ENCODE data around the gene CASTOR1. TPM values are rescaled to one million over a fixed set of nuclear protein-coding genes. Genes with fewer than 3 reads are reported as not detected.

CASTOR1 gene
- total RNA-seq, 1 experiment from 2014 or later = 16.0 TPM

- H3K4me3 Mint-ChIP-seq = no peak overlapping the region
- ATAC-seq = no peak
- H3K9me3 Mint-ChIP-seq = no peaks in the 10 kb centered on the region
- TF ChIP-seq ZNF281 (CRISPR knock-in tag; IDR thresholded peaks at IDR 0.05) = no peak
- TF ChIP-seq ZNF317 (CRISPR knock-in tag; IDR thresholded peaks at IDR 0.05; ENCODE audit: borderline replicate concordance, low read depth) = no peak
- TF ChIP-seq NR3C1 (CRISPR knock-in tag; conservative IDR thresholded peaks at IDR 0.05; ENCODE audit: low read depth) = no peak
- TF ChIP-seq STAT6 (CRISPR knock-in tag; conservative IDR thresholded peaks at IDR 0.05; ENCODE audit: low read depth) = no peak
- no peak for TF ChIP-seq JAZF1 (CRISPR knock-in tag; IDR thresholded peaks at IDR 0.05)
- no peak for TF ChIP-seq ZNF671 (CRISPR knock-in tag; IDR thresholded peaks at IDR 0.05)
- TF ChIP-seq, protein P1, sequence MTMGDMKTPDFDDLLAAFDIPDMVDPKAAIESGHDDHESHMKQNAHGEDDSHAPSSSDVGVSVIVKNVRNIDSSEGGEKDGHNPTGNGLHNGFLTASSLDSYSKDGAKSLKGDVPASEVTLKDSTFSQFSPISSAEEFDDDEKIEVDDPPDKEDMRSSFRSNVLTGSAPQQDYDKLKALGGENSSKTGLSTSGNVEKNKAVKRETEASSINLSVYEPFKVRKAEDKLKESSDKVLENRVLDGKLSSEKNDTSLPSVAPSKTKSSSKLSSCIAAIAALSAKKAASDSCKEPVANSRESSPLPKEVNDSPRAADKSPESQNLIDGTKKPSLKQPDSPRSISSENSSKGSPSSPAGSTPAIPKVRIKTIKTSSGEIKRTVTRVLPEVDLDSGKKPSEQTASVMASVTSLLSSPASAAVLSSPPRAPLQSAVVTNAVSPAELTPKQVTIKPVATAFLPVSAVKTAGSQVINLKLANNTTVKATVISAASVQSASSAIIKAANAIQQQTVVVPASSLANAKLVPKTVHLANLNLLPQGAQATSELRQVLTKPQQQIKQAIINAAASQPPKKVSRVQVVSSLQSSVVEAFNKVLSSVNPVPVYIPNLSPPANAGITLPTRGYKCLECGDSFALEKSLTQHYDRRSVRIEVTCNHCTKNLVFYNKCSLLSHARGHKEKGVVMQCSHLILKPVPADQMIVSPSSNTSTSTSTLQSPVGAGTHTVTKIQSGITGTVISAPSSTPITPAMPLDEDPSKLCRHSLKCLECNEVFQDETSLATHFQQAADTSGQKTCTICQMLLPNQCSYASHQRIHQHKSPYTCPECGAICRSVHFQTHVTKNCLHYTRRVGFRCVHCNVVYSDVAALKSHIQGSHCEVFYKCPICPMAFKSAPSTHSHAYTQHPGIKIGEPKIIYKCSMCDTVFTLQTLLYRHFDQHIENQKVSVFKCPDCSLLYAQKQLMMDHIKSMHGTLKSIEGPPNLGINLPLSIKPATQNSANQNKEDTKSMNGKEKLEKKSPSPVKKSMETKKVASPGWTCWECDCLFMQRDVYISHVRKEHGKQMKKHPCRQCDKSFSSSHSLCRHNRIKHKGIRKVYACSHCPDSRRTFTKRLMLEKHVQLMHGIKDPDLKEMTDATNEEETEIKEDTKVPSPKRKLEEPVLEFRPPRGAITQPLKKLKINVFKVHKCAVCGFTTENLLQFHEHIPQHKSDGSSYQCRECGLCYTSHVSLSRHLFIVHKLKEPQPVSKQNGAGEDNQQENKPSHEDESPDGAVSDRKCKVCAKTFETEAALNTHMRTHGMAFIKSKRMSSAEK (CRISPR knock-in tag; IDR thresholded peaks at IDR 0.05; ENCODE audit: borderline replicate concordance) = no peak
- H3K36me3 Mint-ChIP-seq = no peaks in the 10 kb centered on the region
- peaks cover 4% of the 10 kb centered on the region for H3K4me1 Mint-ChIP-seq
- ChIA-PET CTCF (interaction anchor here (1.8 kb wide), 1 partner anchor 32 kb away, joined by 7 read pairs; no protein-coding TSS in a partner anchor), POLR2A (no interaction called here)
- no peak overlapping the region for H3K27ac Mint-ChIP-seq
- H3K27me3 Mint-ChIP-seq (ENCODE audit: low read depth) = no peaks in the 10 kb centered on the region
- DNase-seq (ENCODE audit: low spot score) = no peak
Observed at GRCh38 chr22:30320021-30320556, 30.8 kb upstream of the CASTOR1 start.

- H3K27ac Mint-ChIP-seq = no peak overlapping the region
- H3K27me3 Mint-ChIP-seq (ENCODE audit: low read depth) = no peaks in the 10 kb centered on the region
- peak; percentile 78 for ATAC-seq
- H3K4me3 Mint-ChIP-seq = no peak overlapping the region
- no peaks in the 10 kb centered on the region for H3K36me3 Mint-ChIP-seq
- POLR2A ChIA-PET = no interaction called here
- TF ChIP-seq ZNF219 (CRISPR knock-in tag; IDR thresholded peaks at IDR 0.05; ENCODE audit: borderline replicate concordance) (no peak), HMGA2 (CRISPR knock-in tag; IDR thresholded peaks at IDR 0.05) (no peak)
- no peak for DNase-seq (ENCODE audit: low spot score)
- CTCF ChIA-PET = interaction anchor here (1.2 to 3.4 kb wide), 3 partner anchors 8 to 68 kb away, joined by 3 to 13 read pairs (median 7); partner anchors contain the start of genes RNF215 and TBC1D10A
- no peaks in the 10 kb centered on the region; the same call in 1 of the 2 replicates for H3K4me1 Mint-ChIP-seq
- no peaks in the 10 kb centered on the region for H3K9me3 Mint-ChIP-seq
Observed at GRCh38 chr22:30318799-30319419, 29.6 kb upstream of the CASTOR1 start.

- Mint-ChIP-seq H3K9me3 (no peaks in the 10 kb centered on the region), H3K27ac (no peak overlapping the region), H3K27me3 (ENCODE audit: low read depth) (no peaks in the 10 kb centered on the region), H3K36me3 (no peaks in the 10 kb centered on the region), H3K4me1 (no peaks in the 10 kb centered on the region; the same call in 1 of the 2 replicates), H3K4me3 (no peak overlapping the region)
- TF ChIP-seq ZNF138 (CRISPR knock-in tag; conservative IDR thresholded peaks at IDR 0.05) = no peak
- ChIA-PET CTCF (interaction anchor here (3.4 to 6.7 kb wide), 2 partner anchors 9 to 29 kb away, joined by 13 to 36 read pairs; partner anchors contain the start of genes CASTOR1 and TBC1D10A), POLR2A (no interaction called here)
- DNase-seq (ENCODE audit: low spot score) (no peak), ATAC-seq (no peak)
Observed at GRCh38 chr22:30317778-30318177, 28.5 kb upstream of the CASTOR1 start.
